ENCODE measurements around the gene NAXE.

DNA sequence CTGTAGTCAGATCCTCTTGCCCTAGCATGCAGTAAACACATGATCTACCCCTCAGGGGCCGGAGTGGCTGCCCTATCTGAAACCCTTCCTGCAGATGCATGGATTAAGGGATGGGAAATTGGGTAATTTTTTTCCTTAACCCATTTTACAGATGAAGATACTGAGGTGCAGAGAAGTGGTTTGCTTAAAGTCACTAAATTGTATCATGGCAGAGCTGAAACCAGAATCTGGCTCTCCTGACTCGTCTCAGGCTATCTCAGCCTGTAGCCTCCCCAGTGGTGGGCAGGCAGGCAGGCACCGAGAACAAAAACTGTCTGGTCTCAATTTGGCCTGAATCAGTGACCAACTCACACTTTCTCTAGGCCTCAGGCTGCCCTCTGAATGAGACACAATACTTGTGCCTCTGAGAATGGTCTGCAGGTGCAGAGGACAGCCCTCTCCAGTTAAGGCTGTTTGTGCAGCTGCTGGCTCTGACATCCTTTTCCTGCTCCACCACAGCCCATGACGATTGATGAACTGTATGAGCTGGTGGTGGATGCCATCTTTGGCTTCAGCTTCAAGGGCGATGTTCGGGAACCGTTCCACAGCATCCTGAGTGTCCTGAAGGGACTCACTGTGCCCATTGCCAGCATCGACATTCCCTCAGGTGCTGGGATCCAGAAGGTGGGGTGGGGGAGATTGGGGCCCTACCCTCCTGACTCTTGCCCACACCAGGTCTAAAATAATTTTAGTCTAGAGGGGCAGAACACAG, 1.5 kb downstream of the NAXE start:
- TF ChIP-seq ZFP36 (IDR thresholded peaks at IDR 0.05; ENCODE audit: borderline replicate concordance, partially characterized antibody) (no peak), CEBPB (IDR thresholded peaks at IDR 0.05) (no peak), POLR2A (IDR thresholded peaks at IDR 0.05; ENCODE audit: low read length) (no peak), EP300 (IDR thresholded peaks at IDR 0.05) (no peak), HDAC2 (IDR thresholded peaks at IDR 0.05) (no peak; the same call in 1 of the 2 replicates), JUNB (IDR thresholded peaks at IDR 0.05) (no peak), KDM1A (IDR thresholded peaks at IDR 0.05; ENCODE audit: low read depth) (peak; percentile 92), RAD21 (conservative IDR thresholded peaks at IDR 0.05 in 1 of 2, IDR thresholded peaks at IDR 0.05 in 1 of 2) (no peak)
- TF ChIP-seq, protein P1, sequence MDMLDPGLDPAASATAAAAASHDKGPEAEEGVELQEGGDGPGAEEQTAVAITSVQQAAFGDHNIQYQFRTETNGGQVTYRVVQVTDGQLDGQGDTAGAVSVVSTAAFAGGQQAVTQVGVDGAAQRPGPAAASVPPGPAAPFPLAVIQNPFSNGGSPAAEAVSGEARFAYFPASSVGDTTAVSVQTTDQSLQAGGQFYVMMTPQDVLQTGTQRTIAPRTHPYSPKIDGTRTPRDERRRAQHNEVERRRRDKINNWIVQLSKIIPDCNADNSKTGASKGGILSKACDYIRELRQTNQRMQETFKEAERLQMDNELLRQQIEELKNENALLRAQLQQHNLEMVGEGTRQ (IDR thresholded peaks at IDR 0.05) = no peak
- TF ChIP-seq, protein P2, sequence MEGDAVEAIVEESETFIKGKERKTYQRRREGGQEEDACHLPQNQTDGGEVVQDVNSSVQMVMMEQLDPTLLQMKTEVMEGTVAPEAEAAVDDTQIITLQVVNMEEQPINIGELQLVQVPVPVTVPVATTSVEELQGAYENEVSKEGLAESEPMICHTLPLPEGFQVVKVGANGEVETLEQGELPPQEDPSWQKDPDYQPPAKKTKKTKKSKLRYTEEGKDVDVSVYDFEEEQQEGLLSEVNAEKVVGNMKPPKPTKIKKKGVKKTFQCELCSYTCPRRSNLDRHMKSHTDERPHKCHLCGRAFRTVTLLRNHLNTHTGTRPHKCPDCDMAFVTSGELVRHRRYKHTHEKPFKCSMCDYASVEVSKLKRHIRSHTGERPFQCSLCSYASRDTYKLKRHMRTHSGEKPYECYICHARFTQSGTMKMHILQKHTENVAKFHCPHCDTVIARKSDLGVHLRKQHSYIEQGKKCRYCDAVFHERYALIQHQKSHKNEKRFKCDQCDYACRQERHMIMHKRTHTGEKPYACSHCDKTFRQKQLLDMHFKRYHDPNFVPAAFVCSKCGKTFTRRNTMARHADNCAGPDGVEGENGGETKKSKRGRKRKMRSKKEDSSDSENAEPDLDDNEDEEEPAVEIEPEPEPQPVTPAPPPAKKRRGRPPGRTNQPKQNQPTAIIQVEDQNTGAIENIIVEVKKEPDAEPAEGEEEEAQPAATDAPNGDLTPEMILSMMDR (IDR thresholded peaks at IDR 0.05) = no peak
- TF ChIP-seq, protein P3, sequence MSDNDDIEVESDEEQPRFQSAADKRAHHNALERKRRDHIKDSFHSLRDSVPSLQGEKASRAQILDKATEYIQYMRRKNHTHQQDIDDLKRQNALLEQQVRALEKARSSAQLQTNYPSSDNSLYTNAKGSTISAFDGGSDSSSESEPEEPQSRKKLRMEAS (IDR thresholded peaks at IDR 0.05) = 0 out of 2 replicates have a peak, but pooled peaks have one; percentile 3
- TF ChIP-seq, protein P4, sequence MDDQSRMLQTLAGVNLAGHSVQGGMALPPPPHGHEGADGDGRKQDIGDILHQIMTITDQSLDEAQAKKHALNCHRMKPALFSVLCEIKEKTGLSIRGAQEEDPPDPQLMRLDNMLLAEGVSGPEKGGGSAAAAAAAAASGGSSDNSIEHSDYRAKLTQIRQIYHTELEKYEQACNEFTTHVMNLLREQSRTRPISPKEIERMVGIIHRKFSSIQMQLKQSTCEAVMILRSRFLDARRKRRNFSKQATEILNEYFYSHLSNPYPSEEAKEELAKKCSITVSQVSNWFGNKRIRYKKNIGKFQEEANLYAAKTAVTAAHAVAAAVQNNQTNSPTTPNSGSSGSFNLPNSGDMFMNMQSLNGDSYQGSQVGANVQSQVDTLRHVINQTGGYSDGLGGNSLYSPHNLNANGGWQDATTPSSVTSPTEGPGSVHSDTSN (IDR thresholded peaks at IDR 0.05) = no peak

Data from A549 (cell line).